GM19467 (cell line): ENCODE measurements around the gene FAM32A.
"Not testable (repeated sequence)": the region's sequence is repeated elsewhere in the genome, so short reads cannot be mapped to it uniquely, and the experiment has no call there.

Experiments used
- ATAC-seq: cut with Tn5 transposase; IDR thresholded peaks from one replicate; pipeline ENCODE4 v1.9.1; 2021; ENCODE audit warnings: mild to moderate bottlenecking, moderate library complexity; ENCODE audit not compliant: unreplicated experiment

Gene FAM32A

GRCh38 chr19:16164222-16164890 lies 20.9 kb upstream of the FAM32A start:
- no peak for ATAC-seq

- ATAC-seq = no peak
These were observed 18.8 kb upstream of the FAM32A start for GRCh38 chr19:16166417-16166816.

GRCh38 chr19:16167055-16167454 lies 18.2 kb upstream of the FAM32A start:
- ATAC-seq = no peak

GRCh38 chr19:16168465-16169081 lies 16.6 kb upstream of the FAM32A start:
- no peak for ATAC-seq

- no peak for ATAC-seq
These were observed 15.1 kb upstream of the FAM32A start for GRCh38 chr19:16170134-16170533.

GRCh38 chr19:16175954-16176353 lies 9.3 kb upstream of the FAM32A start:
- no peak for ATAC-seq

- ATAC-seq = not testable (repeated sequence)
These were observed 6.3 kb upstream of the FAM32A start for GRCh38 chr19:16178866-16179265.

- ATAC-seq = no peak
These were observed 4.6 kb upstream of the FAM32A start for GRCh38 chr19:16180611-16181010.

GRCh38 chr19:16184665-16185122 lies 516 bp upstream of the FAM32A start:
- no peak for ATAC-seq

GRCh38 chr19:16185768-16186123 lies 536 bp downstream of the FAM32A start:
- ATAC-seq = no peak

- ATAC-seq = no peak
These were observed 3.3 kb downstream of the FAM32A start for GRCh38 chr19:16188521-16188920.

GRCh38 chr19:16190198-16190597 lies 5.0 kb downstream of the FAM32A start:
- no peak for ATAC-seq

GRCh38 chr19:16190736-16191135 lies 5.5 kb downstream of the FAM32A start:
- no peak for ATAC-seq

GRCh38 chr19:16191216-16191908 lies 6.2 kb downstream of the FAM32A start:
- ATAC-seq = no peak

- ATAC-seq = no peak
These were observed 8.3 kb downstream of the FAM32A start for GRCh38 chr19:16193466-16193865.

GRCh38 chr19:16197188-16197621 lies 12.0 kb downstream of the FAM32A start:
- no peak for ATAC-seq

GRCh38 chr19:16197622-16198369 lies 12.6 kb downstream of the FAM32A start, which contains the start of gene AP1M1:
Gene AP1M1, plus strand, starts transcription at chr19:16197911. Its CDS starts 116 bp downstream, at chr19:16198027.
- ATAC-seq = peak; percentile 80

- ATAC-seq = no peak
These were observed 13.1 kb downstream of the FAM32A start for GRCh38 chr19:16198370-16198651.

- no peak for ATAC-seq
These were observed 14.2 kb downstream of the FAM32A start for GRCh38 chr19:16199275-16199932.

GRCh38 chr19:16200038-16201010 lies 15.1 kb downstream of the FAM32A start:
- no peak for ATAC-seq
